Measurements from ENCODE around the gene XRCC6.
"Not testable (repeated sequence)": the region's sequence is repeated elsewhere in the genome, so short reads cannot be mapped to it uniquely, and the experiment has no call there.

The XRCC6 gene

DNA sequence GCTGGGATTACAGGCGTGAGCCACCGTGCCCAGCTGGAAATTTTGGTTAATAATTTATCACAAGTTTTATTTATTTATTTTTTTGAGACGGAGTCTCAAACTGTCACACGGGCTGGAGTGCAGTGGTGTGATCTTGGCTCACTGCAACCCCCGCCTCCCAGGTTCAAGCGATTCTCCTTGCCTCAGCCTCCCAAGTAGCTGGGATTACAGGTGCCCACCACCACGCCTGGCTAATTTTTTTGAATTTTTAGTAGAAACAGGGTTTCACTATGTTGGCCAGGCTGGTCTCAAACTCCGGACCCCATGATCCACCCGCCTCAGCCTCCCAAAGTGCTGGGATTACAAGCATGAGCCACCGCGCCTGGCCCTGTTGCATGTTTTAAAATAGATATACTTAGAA, 65.8 kb downstream of the XRCC6 start:
- DNase-seq (ENCODE audit: low read depth, low spot score): not testable (repeated sequence)

DNA sequence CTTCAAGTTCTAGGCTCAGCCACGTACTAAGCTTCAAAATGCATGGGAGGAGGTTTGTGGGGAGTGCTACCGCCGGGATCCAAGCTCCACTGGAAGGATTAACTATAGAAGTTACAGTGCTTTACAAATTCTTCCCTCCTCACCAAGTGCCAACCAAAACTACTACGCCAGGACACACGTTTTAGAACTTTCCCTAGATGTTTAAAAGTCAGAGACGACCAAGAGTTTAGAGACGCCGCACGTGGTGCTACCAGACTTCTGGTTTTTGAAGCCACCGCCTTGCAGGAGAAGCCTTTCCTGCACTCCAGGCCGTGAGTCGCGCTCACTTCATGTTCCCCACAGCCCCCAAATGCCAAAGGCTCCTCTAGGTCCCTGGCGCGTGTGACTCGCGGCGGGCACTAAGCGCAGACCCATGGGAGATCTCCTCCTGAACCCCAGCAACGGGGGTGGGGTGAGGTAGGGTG, 66.8 kb downstream of the XRCC6 start:
- no peak for DNase-seq (ENCODE audit: low read depth, low spot score)

DNA sequence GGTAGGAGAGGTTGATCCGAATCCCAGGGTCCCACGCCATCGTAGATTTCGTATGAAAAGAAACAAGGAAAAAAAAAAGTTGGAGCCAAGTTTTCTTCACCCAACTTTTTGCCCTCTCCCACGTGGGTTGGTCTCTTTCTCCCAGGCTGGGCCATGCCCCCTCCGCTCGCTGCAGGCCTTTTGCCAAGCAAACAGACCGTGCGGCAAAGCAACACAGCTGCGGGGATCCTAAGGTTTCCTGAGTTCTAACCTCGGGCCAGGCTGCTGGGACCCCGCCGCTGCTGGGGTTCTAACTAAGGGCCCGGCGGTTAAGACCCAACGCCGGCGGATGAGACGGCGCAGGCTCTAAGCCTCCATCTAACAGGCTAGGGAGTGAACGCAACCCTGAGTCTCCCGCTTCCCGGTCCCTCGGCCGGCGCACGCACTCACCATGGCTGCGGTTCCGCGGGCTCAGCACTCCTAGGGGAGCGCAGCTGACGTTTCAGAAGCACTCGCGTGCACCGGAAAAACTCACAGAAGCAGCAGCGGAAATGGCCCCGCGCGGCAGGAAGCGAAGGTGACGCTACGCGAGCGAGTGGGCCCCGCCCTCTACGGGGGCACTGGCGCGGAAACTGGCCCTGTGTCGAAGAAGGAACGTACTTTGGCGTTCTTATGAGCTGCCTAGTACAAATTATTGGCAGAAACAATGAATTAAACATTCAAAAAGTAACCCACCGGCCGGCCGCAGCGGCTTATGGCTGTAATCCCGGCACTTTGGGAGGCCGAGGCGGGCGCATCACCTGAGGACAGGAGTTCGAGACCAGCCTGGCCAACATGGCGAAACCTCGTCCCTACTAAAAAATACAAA, 67.5 kb downstream of the XRCC6 start, which contains the start of gene SNU13:
Gene SNU13 (minus strand): TSS at position 503 of the 847 bp plus-strand sequence. CDS start 71 bp downstream, at position 432.
- DNase-seq (ENCODE audit: low read depth, low spot score): peak; percentile 85

DNA sequence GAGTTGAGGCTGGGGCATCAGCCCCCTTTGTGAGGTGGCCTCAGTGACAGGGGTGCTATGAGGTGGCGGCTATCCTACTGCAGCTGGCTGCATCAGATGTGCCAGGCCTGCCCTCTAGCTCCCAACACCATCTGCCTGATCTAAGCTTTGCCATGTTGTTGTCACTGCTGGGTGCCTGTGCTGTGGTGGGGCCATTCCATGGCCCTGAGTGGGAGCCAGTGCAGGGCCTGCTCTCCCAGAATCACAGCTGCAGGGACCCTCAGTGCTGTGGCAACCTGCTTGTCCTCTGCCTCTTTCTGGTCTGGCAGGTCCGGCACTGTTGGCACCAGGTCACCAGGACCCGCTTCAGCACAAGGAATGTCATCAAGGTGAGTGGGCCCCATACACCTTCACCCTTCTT, 69.4 kb downstream of the XRCC6 start:
- no peak for DNase-seq (ENCODE audit: low read depth, low spot score)

DNA sequence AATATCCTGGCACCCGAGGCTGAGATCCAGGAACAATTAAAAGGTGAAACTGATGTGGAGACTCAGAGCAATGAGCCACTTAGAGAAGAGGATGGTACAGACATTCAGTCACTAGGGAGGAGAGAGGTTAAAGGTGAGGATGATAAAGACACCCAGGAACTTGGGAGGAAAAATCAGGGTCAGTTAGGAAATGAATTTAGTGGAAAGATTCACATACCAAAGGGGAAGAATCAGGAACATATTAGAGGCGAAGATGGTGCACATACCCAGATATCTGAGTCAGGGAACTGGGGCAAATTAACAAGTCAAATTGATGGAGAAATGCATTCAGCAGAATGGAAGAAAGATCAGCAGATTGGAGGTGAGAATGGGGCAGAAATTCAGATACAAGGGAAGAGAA, 74.1 kb downstream of the XRCC6 start:
- DNase-seq (ENCODE audit: low read depth, low spot score): no peak

DNA sequence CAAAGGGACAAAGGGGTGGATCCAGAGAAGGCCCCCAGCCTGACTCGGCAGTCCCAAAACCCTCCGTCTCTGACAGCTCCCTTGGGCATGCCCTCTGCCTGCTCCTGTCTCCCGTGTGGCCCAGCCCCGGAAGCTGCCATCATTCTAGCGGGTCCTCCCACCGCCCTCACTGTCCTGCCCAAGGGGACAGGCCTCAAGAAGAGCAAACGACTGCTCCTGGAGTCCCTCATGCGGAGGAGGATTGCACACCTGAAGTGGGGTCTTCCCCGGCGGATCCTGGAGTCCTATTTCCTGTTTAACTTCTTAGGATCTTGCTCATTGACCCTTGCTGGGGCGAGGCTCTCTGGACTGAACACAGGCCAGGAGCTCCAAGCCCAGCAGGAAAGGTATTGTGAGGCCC, 75.6 kb downstream of the XRCC6 start:
- DNase-seq (ENCODE audit: low read depth, low spot score): no peak

DNA sequence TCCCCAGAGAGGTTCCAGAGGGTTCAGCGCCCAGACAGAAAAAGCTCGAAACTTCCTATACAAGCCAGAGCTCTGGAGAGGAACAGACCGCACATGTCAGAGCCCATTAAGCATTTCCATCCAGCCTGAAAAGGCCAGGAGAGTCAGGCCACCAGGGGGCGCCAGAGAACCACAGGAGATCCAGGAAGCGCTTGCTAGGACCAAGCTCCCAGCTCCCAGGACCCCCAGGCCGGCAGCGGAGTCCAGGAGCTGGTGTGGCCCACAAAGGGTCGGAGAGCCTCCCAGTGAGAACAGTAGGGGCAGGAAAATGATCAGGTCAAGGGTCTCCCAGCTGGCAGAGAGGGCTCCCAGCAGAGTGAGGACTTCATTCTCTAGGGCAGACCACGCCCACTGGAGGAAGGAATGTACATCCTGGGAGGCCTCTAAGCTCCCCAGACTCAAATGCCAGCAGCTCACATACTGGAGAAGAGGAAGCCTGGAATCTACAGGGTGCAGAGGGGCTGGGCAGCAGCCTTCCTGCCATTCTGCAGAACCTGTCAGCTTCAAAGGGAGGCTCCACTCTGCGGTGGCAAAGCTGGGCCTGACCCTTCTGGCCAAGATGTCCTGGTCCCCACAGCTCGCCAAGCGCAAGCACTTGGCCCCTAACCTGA, 76.2 kb downstream of the XRCC6 start:
- DNase-seq (ENCODE audit: low read depth, low spot score): peak; percentile 87

DNA sequence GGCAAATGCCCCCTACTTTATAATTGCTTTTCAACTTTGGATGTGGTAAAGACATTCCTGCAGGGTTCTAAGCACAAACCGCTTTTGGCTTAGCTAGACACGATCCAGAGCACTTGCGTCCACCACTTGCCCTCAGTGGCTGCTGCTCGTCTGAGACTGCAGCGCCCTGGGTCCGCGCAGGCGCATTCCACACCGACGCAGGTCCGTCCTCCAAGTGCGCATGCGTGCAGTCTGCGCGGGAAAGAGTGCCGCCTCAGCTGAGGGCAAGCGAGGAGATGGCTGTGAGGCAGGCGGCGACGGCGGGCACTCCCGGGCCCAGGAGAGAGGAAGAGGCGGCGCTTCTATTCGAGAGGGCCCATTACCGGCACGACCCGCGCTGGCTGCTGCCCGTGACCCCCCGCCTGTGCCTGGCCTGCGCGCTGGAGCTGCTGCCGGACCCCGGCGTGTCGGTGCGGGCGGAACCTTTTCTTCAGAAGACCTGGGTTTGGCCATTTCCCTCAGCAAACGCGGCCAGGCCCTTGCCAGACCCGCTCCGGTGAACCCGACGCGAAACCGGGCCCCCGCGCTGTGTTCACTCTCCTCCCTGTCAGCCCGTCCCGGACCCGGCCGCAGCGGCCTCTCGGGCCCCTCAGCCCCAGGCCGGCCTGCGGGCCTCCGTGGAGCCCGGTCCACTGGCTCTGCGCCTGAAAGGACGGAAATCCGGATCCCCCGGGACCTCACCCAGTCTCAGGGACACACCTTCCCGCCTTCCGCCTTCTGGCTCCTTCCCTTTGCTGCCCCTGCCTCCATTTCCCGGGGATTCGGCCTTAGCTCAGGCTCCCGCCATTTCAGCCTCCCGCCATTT, 78.4 kb downstream of the XRCC6 start, which contains the start of gene MEI1:
Gene MEI1 (plus strand): TSS at position 240 of the 844 bp plus-strand sequence. CDS start 36 bp downstream, at position 276.
- peak; percentile 84 for DNase-seq (ENCODE audit: low read depth, low spot score)

DNA sequence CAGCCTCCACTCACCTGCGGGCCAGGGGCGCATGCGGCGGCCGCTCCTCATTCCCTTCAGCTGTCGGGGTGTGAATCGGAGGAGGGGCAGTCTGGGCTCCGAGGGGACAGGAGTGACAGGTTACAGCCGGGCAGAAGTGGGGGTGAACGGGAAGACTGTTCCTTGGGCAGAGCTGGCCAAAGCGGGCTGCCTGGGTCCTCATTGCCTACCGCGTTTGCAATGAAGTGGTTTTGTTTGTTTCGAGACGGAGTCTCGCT, 78.9 kb downstream of the XRCC6 start:
- no peak for DNase-seq (ENCODE audit: low read depth, low spot score)

DNA sequence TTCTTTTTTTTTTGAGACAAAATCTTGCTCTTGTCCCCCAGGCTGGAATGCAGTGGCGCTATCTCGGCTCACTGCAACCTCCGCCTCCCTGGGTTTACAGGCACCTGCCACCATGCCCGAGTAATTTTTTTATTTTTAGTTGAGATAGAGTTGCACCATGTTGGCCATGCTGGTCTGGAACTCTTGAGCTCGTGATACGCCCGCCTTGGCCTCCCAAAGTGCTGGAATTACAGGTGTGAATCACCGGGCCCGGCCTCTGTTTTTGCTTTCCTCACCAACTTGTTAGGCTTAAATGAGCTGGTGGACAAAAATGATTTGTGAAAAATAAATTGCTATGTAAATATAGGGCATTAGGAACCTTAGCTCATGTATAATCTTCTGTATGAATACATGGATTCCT, 81.7 kb downstream of the XRCC6 start:
- no peak for DNase-seq (ENCODE audit: low read depth, low spot score)

DNA sequence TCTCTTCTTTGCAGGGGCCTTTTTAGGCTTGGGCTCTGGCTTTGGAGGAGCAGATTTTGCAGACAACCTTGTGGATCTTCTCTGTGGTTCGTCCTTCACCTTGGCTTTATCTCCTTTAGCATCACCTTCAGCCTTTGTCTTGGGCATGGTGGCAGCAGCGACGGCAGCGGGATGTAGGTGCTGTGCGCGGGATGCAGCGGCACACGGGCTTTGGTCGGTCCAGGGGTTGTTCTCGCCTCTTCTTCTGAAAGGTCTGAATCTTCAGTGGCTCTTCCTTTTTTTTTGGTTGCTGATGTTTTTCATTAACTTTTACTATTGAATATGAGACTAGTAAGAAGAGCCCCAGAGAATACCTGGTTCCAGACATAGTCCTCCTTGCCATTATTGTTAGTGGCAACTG, 88.2 kb downstream of the XRCC6 start:
- no peak for DNase-seq (ENCODE audit: low read depth, low spot score)

DNA sequence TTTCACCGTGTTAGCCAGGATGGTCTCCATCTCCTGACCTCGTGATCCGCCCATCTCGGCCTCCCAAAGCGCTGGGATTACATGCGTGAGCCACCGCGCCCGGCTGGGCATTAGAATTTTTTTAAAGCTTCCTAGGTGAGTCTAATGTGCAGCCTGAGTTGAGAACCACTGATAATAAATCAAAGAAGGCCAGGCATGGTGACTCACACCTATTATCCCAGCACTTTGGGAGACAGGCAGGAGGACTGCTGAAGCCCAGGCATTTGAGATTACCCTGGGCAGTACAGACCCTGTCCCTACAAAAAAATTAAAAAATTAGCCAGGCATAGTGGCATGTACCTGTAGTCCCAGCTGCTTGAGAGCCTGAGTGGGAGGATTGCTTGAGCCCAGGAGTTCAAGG, 91.9 kb downstream of the XRCC6 start:
- no peak for DNase-seq (ENCODE audit: low read depth, low spot score)

Data from activated naive CD8-positive, alpha-beta T cell treated with anti-CD3 and anti-CD28 coated beads, Interleukin-2, amount 50 U/mL, for 16 hours (primary cell).